PC-3 (cell line): Measurements from ENCODE around the gene SPATA31D4. TPM values are rescaled to one million over a fixed set of nuclear protein-coding genes. Genes with fewer than 3 reads are reported as not detected.
A peak's percentile ranks its signal among the peaks of the same experiment; 100 is the strongest.
"Not testable (repeated sequence)": the region's sequence is repeated elsewhere in the genome, so short reads cannot be mapped to it uniquely, and the experiment has no call there.

Experiments used
- ATAC-seq: fragments of 200-7000 bp; cut with Tn5 transposase; 2 replicates; pipeline ENCODE4 v1.9.1; 2020; ENCODE audit warnings: mild to moderate bottlenecking, moderate library complexity
- BruUV-seq: library from RNA; stranded (reverse); fragments of 400-500 nt; replicated peaks from 2 replicates; lab custom pipeline; 2021; lab: Mats Ljungman, UMichigan
- CTCF ChIA-PET: fragments of 300-600 bp; sonication (Branson Sonifier 250); formaldehyde crosslinking; loops from one replicate; lab custom pipeline; 2022; ENCODE audit warnings: antibody characterized with exemption; lab: Charles Lee
- POLR2A ChIA-PET: fragments of 300-600 bp; sonication (Branson Sonifier 250); formaldehyde crosslinking; loops from one replicate; lab custom pipeline; 2022; ENCODE audit warnings: antibody characterized with exemption; ENCODE audit not compliant: unreplicated experiment; lab: Charles Lee
- DNase-seq: peaks from one replicate; pipeline ENCODE4 v3.0.0-alpha.2; 2015
- H2AFZ ChIP-seq: fragments of 300-600 bp; sonication (generic); 2 replicates; pipeline ENCODE4 v1.6.0; 2016; ENCODE audit warnings: antibody characterized with exemption, low read length
- H3F3A ChIP-seq: fragments of 300-600 bp; sonication (generic); one replicate; pipeline ENCODE4 v1.6.0; 2017; ENCODE audit warnings: antibody characterized with exemption, low read length, control low read depth, mild to moderate bottlenecking; ENCODE audit not compliant: unreplicated experiment
- H3K27ac ChIP-seq: fragments of 300-600 bp; sonication (generic); 2 replicates; pipeline ENCODE4 v1.5.1; 2016; ENCODE audit warnings: mild to moderate bottlenecking, low read length
- H3K27me3 ChIP-seq: fragments of 300-600 bp; sonication (generic); 2 replicates; pipeline ENCODE4 v1.6.1; 2016; ENCODE audit warnings: low read length, mixed read lengths
- H3K36me3 ChIP-seq: fragments of 300-600 bp; sonication (generic); 2 replicates; pipeline ENCODE4 v1.6.1; 2016; ENCODE audit warnings: low read depth, mixed run types, low read length, mixed read lengths
- H3K4me1 ChIP-seq: fragments of 300-600 bp; sonication (generic); 2 replicates; pipeline ENCODE4 v1.5.1; 2016; ENCODE audit warnings: low read length; ENCODE audit not compliant: insufficient read depth
- H3K4me2 ChIP-seq: fragments of 300-600 bp; sonication (generic); 2 replicates; pipeline ENCODE4 v1.6.0; 2016; ENCODE audit warnings: low read length
- H3K4me3 ChIP-seq: fragments of 300-600 bp; sonication (generic); 2 replicates; pipeline ENCODE4 v1.5.1; 2016; ENCODE audit warnings: mild to moderate bottlenecking, low read length, mixed read lengths
- H3K79me2 ChIP-seq: fragments of 300-600 bp; sonication (generic); 2 replicates; pipeline ENCODE4 v1.6.1; 2017; ENCODE audit warnings: low read length, mixed read lengths
- H3K9ac ChIP-seq: fragments of 300-600 bp; sonication (generic); 2 replicates; pipeline ENCODE4 v1.6.0; 2016; ENCODE audit warnings: mild to moderate bottlenecking, low read length
- H3K9me2 ChIP-seq: fragments of 300-600 bp; sonication (generic); replicated peaks from 2 replicates; pipeline ENCODE4 v1.6.1; 2016; ENCODE audit warnings: mixed run types, low read length, mixed read lengths
- H3K9me3 ChIP-seq: fragments of 300-600 bp; sonication (generic); 2 replicates; pipeline ENCODE4 v1.6.1; 2016; ENCODE audit warnings: low read length, mixed read lengths
- H4K20me1 ChIP-seq: fragments of 300-600 bp; sonication (generic); 2 replicates; pipeline ENCODE4 v1.6.1; 2016; ENCODE audit warnings: low read length, mixed read lengths
- CTCF ChIP-seq: fragments of 300-600 bp; sonication (generic); conservative IDR thresholded peaks from 2 replicates; pipeline ENCODE4 v1.5.1; 2017; ENCODE audit warnings: antibody characterized with exemption, low read depth, mild to moderate bottlenecking, low read length
- EZH2 ChIP-seq: fragments of 300-600 bp; sonication (generic); IDR thresholded peaks from one replicate; pipeline ENCODE4 v1.6.1; 2017; ENCODE audit warnings: antibody characterized with exemption, mild to moderate bottlenecking, low read length; ENCODE audit not compliant: unreplicated experiment
- EZH2phosphoT487 ChIP-seq: fragments of 300-600 bp; sonication (generic); IDR thresholded peaks from 2 replicates; pipeline ENCODE4 v1.6.1; 2018; ENCODE audit warnings: mild to moderate bottlenecking, antibody characterized with exemption, low read length, borderline replicate concordance
- intact Hi-C: fragments of 100-400 bp; cut with micrococcal nuclease; formaldehyde crosslinking; loops from 2 replicates; pipeline ENCODE4 v1.9.0; 2023
- total RNA-seq: library from RNA; depleted of rRNA; stranded (reverse); fragments of >200 nt; gene quantifications from 2 replicates; pipeline ENCODE4 v1.2.3, GENCODE V29; 2014

The SPATA31D4 gene
- total RNA-seq, 1 experiment from 2014 or later, result not detected

- H4K20me1 ChIP-seq, result no peaks in the 10 kb centered on the region
- no peaks in the 10 kb centered on the region for H3K9me2 ChIP-seq
- H3K4me1 ChIP-seq, result peaks cover 8% of the 10 kb centered on the region
- ChIA-PET POLR2A (no interaction called here), CTCF (interaction anchor here (0.6 kb wide), 1 partner anchor 1455 kb away, joined by 3 read pairs; no protein-coding TSS in a partner anchor)
- no peaks in the 10 kb centered on the region for H3F3A ChIP-seq
- BruUV-seq, result no TSS peak
- TF ChIP-seq EZH2, result no peak
- no peak for TF ChIP-seq EZH2phosphoT487
- no peak for TF ChIP-seq CTCF
- H3K4me3 ChIP-seq, result no peak overlapping the region
- H3K36me3 ChIP-seq, result no peaks in the 10 kb centered on the region
- ATAC-seq (no peak; the same call in 1 of the 2 replicates), DNase-seq (peak; percentile 44)
- no peak overlapping the region for H2AFZ ChIP-seq
- intact Hi-C loops, result no loop called here
- H3K27ac ChIP-seq, result no peak overlapping the region
- H3K27me3 ChIP-seq, result no peaks in the 10 kb centered on the region
- no peaks in the 10 kb centered on the region for H3K79me2 ChIP-seq
- H3K4me2 ChIP-seq, result no peak overlapping the region
- no peak overlapping the region for H3K9ac ChIP-seq
- no peaks in the 10 kb centered on the region for H3K9me3 ChIP-seq
These were observed 21.6 kb upstream of the SPATA31D4 start for GRCh38 chr9:81906671-81907070.

GRCh38 chr9:81912135-81912534, 16.1 kb upstream of the SPATA31D4 start:
- H3K9me3 ChIP-seq, result no peaks in the 10 kb centered on the region
- no peak overlapping the region for H3K4me2 ChIP-seq
- H3K9ac ChIP-seq, result no peak overlapping the region
- H3K9me2 ChIP-seq, result no peaks in the 10 kb centered on the region
- H3K4me1 ChIP-seq, result no peaks in the 10 kb centered on the region
- no peak for TF ChIP-seq CTCF
- no peak for TF ChIP-seq EZH2phosphoT487
- TF ChIP-seq EZH2, result no peak
- BruUV-seq, result no TSS peak
- no peaks in the 10 kb centered on the region for H3F3A ChIP-seq
- ChIA-PET POLR2A (no interaction called here), CTCF (interaction anchor here (0.7 kb wide), 1 partner anchor 40 kb away, joined by 4 read pairs; no protein-coding TSS in a partner anchor)
- intact Hi-C loops, result no loop called here
- H2AFZ ChIP-seq, result no peak overlapping the region
- ATAC-seq (no peak), DNase-seq (no peak)
- H3K4me3 ChIP-seq, result no peak overlapping the region
- H3K79me2 ChIP-seq, result no peaks in the 10 kb centered on the region
- H3K27me3 ChIP-seq, result no peaks in the 10 kb centered on the region
- H3K27ac ChIP-seq, result no peak overlapping the region
- H4K20me1 ChIP-seq, result no peaks in the 10 kb centered on the region
- H3K36me3 ChIP-seq, result no peaks in the 10 kb centered on the region

- H3K79me2 ChIP-seq, result no peaks in the 10 kb centered on the region
- no peaks in the 10 kb centered on the region for H3K9me3 ChIP-seq
- H3K27me3 ChIP-seq, result no peaks in the 10 kb centered on the region
- H3K36me3 ChIP-seq, result no peaks in the 10 kb centered on the region
- no peak for TF ChIP-seq EZH2phosphoT487
- no peak for TF ChIP-seq CTCF
- TF ChIP-seq EZH2, result no peak
- ATAC-seq (no peak), DNase-seq (no peak)
- BruUV-seq, result no TSS peak
- POLR2A ChIA-PET, result no interaction called here
- no peak overlapping the region for H3K27ac ChIP-seq
- H3K9ac ChIP-seq, result no peak overlapping the region
- H3F3A ChIP-seq, result no peaks in the 10 kb centered on the region
- no peaks in the 10 kb centered on the region for H3K4me1 ChIP-seq
- CTCF ChIA-PET, result no interaction called here
- H4K20me1 ChIP-seq, result no peaks in the 10 kb centered on the region
- H3K9me2 ChIP-seq, result no peaks in the 10 kb centered on the region
- H3K4me3 ChIP-seq, result no peak overlapping the region
- H2AFZ ChIP-seq, result no peak overlapping the region
- intact Hi-C loops, result no loop called here
- no peak overlapping the region for H3K4me2 ChIP-seq
These were observed 12.3 kb upstream of the SPATA31D4 start for GRCh38 chr9:81915801-81916505.

GRCh38 chr9:81918507-81918906, 9.7 kb upstream of the SPATA31D4 start:
- H3K4me2 ChIP-seq, H3K9me3 ChIP-seq, H4K20me1 ChIP-seq, BruUV-seq, ATAC-seq, H3K27ac ChIP-seq, intact Hi-C loops, CTCF ChIA-PET, H2AFZ ChIP-seq, POLR2A ChIA-PET, H3K9me2 ChIP-seq, H3F3A ChIP-seq, H3K79me2 ChIP-seq, H3K27me3 ChIP-seq, DNase-seq, H3K36me3 ChIP-seq, H3K4me1 ChIP-seq, H3K4me3 ChIP-seq, H3K9ac ChIP-seq: not testable (repeated sequence)
